HG02610 (cell line): ENCODE measurements around the gene BMPR1A.

Experiments
- ATAC-seq: cut with Tn5 transposase; IDR thresholded peaks from one replicate; pipeline ENCODE4 v1.9.1; 2021; ENCODE audit warnings: mild to moderate bottlenecking, moderate library complexity; ENCODE audit not compliant: unreplicated experiment

The BMPR1A gene

DNA sequence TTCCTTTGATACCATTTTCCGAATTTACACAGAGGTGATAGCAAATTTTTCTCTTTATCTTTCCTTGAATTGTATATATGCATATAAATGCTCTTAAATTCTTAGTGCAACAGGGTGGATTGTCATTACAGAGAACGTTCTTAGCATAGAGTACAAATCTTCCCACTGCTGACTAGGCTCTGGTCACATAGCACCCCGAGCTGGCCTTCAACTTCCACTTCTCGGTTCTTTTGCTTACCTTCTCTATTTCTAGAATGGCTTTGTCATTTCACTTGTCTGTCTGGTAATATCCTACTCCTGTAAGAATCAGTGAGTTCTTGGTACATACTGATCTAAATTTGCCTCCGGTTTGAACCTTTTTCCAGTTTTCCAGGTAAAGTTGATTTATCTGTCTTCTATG is 225.3 kb downstream of the BMPR1A start:
- ATAC-seq = no peak
